Smooth muscle cell (in vitro differentiated cells): ENCODE results near the gene CAMTA1. TPM values are rescaled to one million over a fixed set of nuclear protein-coding genes. Genes with fewer than 3 reads are reported as not detected.

Experiments
- DNase-seq: peaks from one replicate; lab custom pipeline; 2025; ENCODE audit not compliant: unreplicated experiment; lab: John Stamatoyannopoulos, UW
- H2AFZ ChIP-seq: fragments of 200-600 bp; sonication (generic); 2 replicates; pipeline ENCODE4 v1.6.0; 2016; ENCODE audit warnings: antibody characterized with exemption, low read depth, mild to moderate bottlenecking
- H3F3A ChIP-seq: fragments of 200-600 bp; sonication (generic); 2 replicates; pipeline ENCODE4 v1.6.0; 2017; ENCODE audit warnings: antibody characterized with exemption, low read depth
- H3K27ac ChIP-seq: fragments of 200-600 bp; sonication (generic); 2 replicates; pipeline ENCODE4 v1.5.1; 2016; ENCODE audit warnings: low read depth, mild to moderate bottlenecking
- H3K27me3 ChIP-seq: fragments of 200-600 bp; sonication (generic); 2 replicates; pipeline ENCODE4 v1.6.1; 2016; ENCODE audit warnings: low read depth, mild to moderate bottlenecking
- H3K36me3 ChIP-seq: fragments of 200-600 bp; sonication (generic); 2 replicates; pipeline ENCODE4 v1.5.1; 2016; ENCODE audit warnings: low read depth
- H3K4me1 ChIP-seq: fragments of 200-600 bp; sonication (generic); 2 replicates; pipeline ENCODE4 v1.5.1; 2016; ENCODE audit warnings: low read depth
- H3K4me2 ChIP-seq: fragments of 200-600 bp; sonication (generic); 2 replicates; pipeline ENCODE4 v1.6.0; 2016; ENCODE audit warnings: mild to moderate bottlenecking
- H3K4me3 ChIP-seq: fragments of 200-600 bp; sonication (generic); 2 replicates; pipeline ENCODE4 v1.5.1; 2016; ENCODE audit warnings: mild to moderate bottlenecking
- H3K79me2 ChIP-seq: fragments of 200-600 bp; sonication (generic); 2 replicates; pipeline ENCODE4 v1.6.0; 2016; ENCODE audit warnings: low read depth, mild to moderate bottlenecking
- H3K9ac ChIP-seq: fragments of 200-600 bp; sonication (generic); 2 replicates; pipeline ENCODE4 v1.6.0; 2016; ENCODE audit warnings: low read depth
- H3K9me3 ChIP-seq: fragments of 200-600 bp; sonication (generic); replicated peaks from 2 replicates; pipeline ENCODE4 v1.5.1; 2016; ENCODE audit warnings: low read depth
- H4K20me1 ChIP-seq: fragments of 200-600 bp; sonication (generic); 2 replicates; pipeline ENCODE4 v1.6.0; 2016; ENCODE audit warnings: low read depth
- CTCF ChIP-seq: fragments of 200-600 bp; sonication (generic); IDR thresholded peaks from 2 replicates; pipeline ENCODE4 v1.5.1; 2017; ENCODE audit warnings: borderline replicate concordance, mild to moderate bottlenecking, antibody characterized with exemption; ENCODE audit not compliant: insufficient read depth, poor library complexity, severe bottlenecking
- WGBS: methylation state at CpG from one replicate; pipeline ENCODE4 v1.1.7; 2016; ENCODE audit warnings: low lambda C conversion rate; 5-methylcytosine and 5-hydroxymethylcytosine counted together
- polyA plus RNA-seq: library from polyadenylated mRNA; unstranded; fragments of >200 nt; fragmentation: Nextera tagmentation; extraction: Ambion mirVana; gene quantifications from 2 replicates; pipeline ENCODE4 v1.2.1, GENCODE V29; 2016
- total RNA-seq: library from RNA; depleted of rRNA; stranded (reverse); fragments of >200 nt; gene quantifications from 2 replicates; pipeline ENCODE4 v1.2.3, GENCODE V29; 2014

CAMTA1 gene
- total and polyA plus RNA-seq, 2 experiments from 2014 or later = 139 to 145 TPM

- Histone ChIP-seq H3K27me3 (no peaks in the 10 kb centered on the region), H4K20me1 (no peaks in the 10 kb centered on the region), H3K79me2 (no peaks in the 10 kb centered on the region), H3F3A (no peaks in the 10 kb centered on the region), H2AFZ (no peak overlapping the region), H3K27ac (no peak overlapping the region), H3K4me1 (peaks cover 4% of the 10 kb centered on the region), H3K9me3 (no peaks in the 10 kb centered on the region), H3K4me2 (no peak overlapping the region), H3K4me3 (no peak overlapping the region), H3K36me3 (no peaks in the 10 kb centered on the region), H3K9ac (no peak overlapping the region)
- no peak for DNase-seq
- WGBS = 78% methylated on average over 8 of the region's 8 CpGs
- no peak for TF ChIP-seq CTCF
Measured at GRCh38 chr1:7638078-7638477, 852.8 kb downstream of the CAMTA1 start.

GRCh38 chr1:7639435-7640131, 854.3 kb downstream of the CAMTA1 start:
- DNase-seq = no peak
- no peak for TF ChIP-seq CTCF
- WGBS = 96% methylated on average over 13 of the region's 13 CpGs
- Histone ChIP-seq H3K9me3 (no peaks in the 10 kb centered on the region), H4K20me1 (no peaks in the 10 kb centered on the region), H3K36me3 (no peaks in the 10 kb centered on the region), H3K4me1 (peaks cover 7% of the 10 kb centered on the region), H3K79me2 (no peaks in the 10 kb centered on the region), H3F3A (peaks cover 3% of the 10 kb centered on the region), H3K27me3 (no peaks in the 10 kb centered on the region), H3K9ac (no peak overlapping the region), H3K4me2 (no peak overlapping the region), H3K4me3 (no peak overlapping the region), H3K27ac (no peak overlapping the region), H2AFZ (no peak overlapping the region)

GRCh38 chr1:7640350-7640749, 855.1 kb downstream of the CAMTA1 start:
- WGBS = 97% methylated on average over 17 of the region's 18 CpGs

More at GRCh38 chr1:7640350-7640749, 855.1 kb downstream of the CAMTA1 start:
- Histone ChIP-seq H3K4me3 (no peak overlapping the region), H3K9me3 (no peaks in the 10 kb centered on the region), H3K4me1 (peaks cover 7% of the 10 kb centered on the region), H3K4me2 (no peak overlapping the region), H2AFZ (no peak overlapping the region), H3K9ac (no peak overlapping the region), H3K79me2 (no peaks in the 10 kb centered on the region), H3K36me3 (no peaks in the 10 kb centered on the region), H3K27me3 (no peaks in the 10 kb centered on the region), H4K20me1 (no peaks in the 10 kb centered on the region), H3K27ac (no peak overlapping the region), H3F3A (peaks cover 6% of the 10 kb centered on the region)
- TF ChIP-seq CTCF = no peak
- no peak for DNase-seq
